Kidney (tissue), 14 donors: ENCODE results near the gene LRIT2. TPM values are rescaled to one million over a fixed set of nuclear protein-coding genes. Genes with fewer than 3 reads are reported as not detected.

Experiments used
- DNase-seq, 5 donors: peaks; one replicate each; pipeline ENCODE4 v3.0.0-alpha.2; 2013 to 2020
- FAIRE-seq: peaks from 2 replicates; lab custom pipeline; 2012; peaks lifted over from hg19 to GRCh38; lab: Jason Lieb, UNC
- H3K27ac ChIP-seq, 2 donors: one replicate each; pipeline ENCODE4 v1.7.0; 2013; ENCODE audit warnings: low read depth in 2 of 2, low read length in 2 of 2, inconsistent platforms in 1 of 2
- H3K27me3 ChIP-seq: one replicate; pipeline ENCODE4 v1.7.1; 2013; ENCODE audit warnings: low read length, inconsistent platforms; ENCODE audit not compliant: control insufficient read depth, insufficient read depth
- H3K36me3 ChIP-seq, 3 donors: one replicate each; pipeline versions ENCODE4 v1.7.0 to v1.7.1; 2013; ENCODE audit warnings: low read length in 3 of 3, control low read depth in 1 of 3, inconsistent platforms in 1 of 3; ENCODE audit not compliant: insufficient read depth in 3 of 3, control insufficient read depth in 2 of 3
- H3K4me1 ChIP-seq, 3 donors: one replicate each; pipeline versions ENCODE4 v1.7.0 to v1.7.1; 2013; ENCODE audit warnings: low read length in 3 of 3, inconsistent platforms in 1 of 3, low read depth in 1 of 3; ENCODE audit not compliant: control insufficient read depth in 2 of 3, insufficient read depth in 2 of 3
- H3K4me3 ChIP-seq, 3 donors: one replicate each; pipeline versions ENCODE4 v1.7.0 to v1.8.1; 2013; ENCODE audit warnings: low read length in 3 of 3, control low read depth in 1 of 3, inconsistent platforms in 1 of 3
- H3K9ac ChIP-seq, 3 donors: one replicate each; pipeline versions ENCODE4 v1.7.0 to v1.7.1; 2013; ENCODE audit warnings: low read length in 3 of 3, control low read depth in 1 of 3, inconsistent platforms in 1 of 3
- H3K9me3 ChIP-seq, 3 donors: one replicate each; pipeline versions ENCODE4 v1.7.0 to v1.7.1; 2013; ENCODE audit warnings: low read length in 3 of 3, control low read depth in 1 of 3, inconsistent platforms in 1 of 3; ENCODE audit not compliant: control insufficient read depth in 2 of 3, insufficient read depth in 1 of 3
- CTCF ChIP-seq: IDR thresholded peaks from 3 replicates; pipeline ENCODE4 v1.5.1; 2012; ENCODE audit warnings: mild to moderate bottlenecking, moderate library complexity, borderline replicate concordance; ENCODE audit not compliant: insufficient read depth; ENCODE audit errors: extremely low read depth
- intact Hi-C: fragments of 100-400 bp; cut with DNase I; formaldehyde crosslinking; loops from one replicate; pipeline ENCODE4 v1.11.1; 2022
- polyA plus RNA-seq: library from polyadenylated mRNA; stranded (reverse); fragments of 350-450 nt; fragmentation: Illumina TruSeq; extraction: RNeasy Lipid Tissue Mini Kit (QIAGEN cat#74804); gene quantifications from one replicate; pipeline ENCODE4 v1.2.3, GENCODE V29; 2014; ENCODE audit warnings: low read depth, low replicate concordance; ENCODE audit not compliant: insufficient read depth
- total RNA-seq: library from RNA; stranded (reverse); fragmentation: NEBNext Ultra II Directional; extraction: Animal tissue kit (Norgen Biotek cat#: 25700); gene quantifications from one replicate; pipeline ENCODE4 v1.2.1, GENCODE V29; 2021
- donor health status: control.
- donor health status: control.
- donor health status: control.
- donor health status: control.
- donor health status: control.
- donor health status: DM: yes; HTN: yes; CAD: no.
- donor health status: Normal renal cell carcinoma (clear cell type).

Gene LRIT2
- total and polyA plus RNA-seq, 2 donors from 2014 or later = not detected

GRCh38 chr10:84211566-84211965, 13.8 kb downstream of the LRIT2 start:
- Histone ChIP-seq H3K4me1 (no peaks in the 10 kb centered on the region), H3K4me3 (no peak overlapping the region), H3K27me3 (no peaks in the 10 kb centered on the region), H3K9me3 (no peaks in the 10 kb centered on the region), H3K27ac (no peak overlapping the region), H3K36me3 (no peaks in the 10 kb centered on the region), H3K9ac (no peak overlapping the region)
- no peak for FAIRE-seq
- DNase-seq = no peak
- no peak for TF ChIP-seq CTCF
- intact Hi-C loops = no loop called here

- no peaks in the 10 kb centered on the region for H3K9me3 ChIP-seq
- no peaks in the 10 kb centered on the region for H3K36me3 ChIP-seq
- H3K4me3 ChIP-seq = no peak overlapping the region
- H3K27me3 ChIP-seq = no peaks in the 10 kb centered on the region
- H3K9ac ChIP-seq = no peak overlapping the region
- H3K27ac ChIP-seq = no peak overlapping the region
- no peak for TF ChIP-seq CTCF
- FAIRE-seq (no peak), DNase-seq (no peak)
- intact Hi-C loops = loop anchor here (10.0 kb wide), 1 partner anchor 63 kb away; no protein-coding TSS in a partner anchor
- H3K4me1 ChIP-seq = no peaks in the 10 kb centered on the region
Observed at GRCh38 chr10:84208023-84208422, 17.3 kb downstream of the LRIT2 start.

- Histone ChIP-seq H3K27ac (no peak overlapping the region), H3K9ac (no peak overlapping the region), H3K9me3 (no peaks in the 10 kb centered on the region), H3K27me3 (no peaks in the 10 kb centered on the region), H3K4me1 (no peaks in the 10 kb centered on the region), H3K4me3 (no peak overlapping the region), H3K36me3 (no peaks in the 10 kb centered on the region)
- no peak for FAIRE-seq
- no peak for DNase-seq
- no peak for TF ChIP-seq CTCF
- intact Hi-C loops = loop anchor here (10.0 kb wide), 1 partner anchor 61 kb away; no protein-coding TSS in a partner anchor
Observed at GRCh38 chr10:84205853-84206525, 19.4 kb downstream of the LRIT2 start.
